ENCODE measurements around the gene NAT14. TPM values are rescaled to one million over a fixed set of nuclear protein-coding genes. Genes with fewer than 3 reads are reported as not detected.

Gene NAT14
- total RNA-seq, 1 donor from 2014 or later, result 14.7 TPM

DNA sequence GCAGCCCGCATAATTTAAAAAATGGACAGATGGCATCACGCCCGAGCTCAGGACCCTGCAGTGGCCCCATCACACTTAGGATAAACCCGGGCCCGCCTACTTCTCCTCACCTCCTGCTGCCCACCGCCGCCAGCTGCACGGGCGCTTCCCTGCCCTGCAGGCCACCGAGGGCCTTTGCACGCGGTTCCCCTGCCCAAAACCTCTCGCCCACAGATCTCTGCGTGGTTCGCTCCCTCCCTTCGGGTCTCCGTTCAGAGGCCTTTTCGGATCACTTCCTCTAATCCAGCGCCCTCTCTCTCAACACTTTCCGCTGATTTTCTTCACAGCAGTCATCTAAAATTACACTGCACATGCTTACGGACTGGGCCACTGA is 43.7 kb upstream of the NAT14 start:
- Histone ChIP-seq H3K36me3 (no peaks in the 10 kb centered on the region), H3K9me3 (no peaks in the 10 kb centered on the region), H3K27ac (no peak overlapping the region), H3K27me3 (peaks cover 56% of the 10 kb centered on the region), H3K4me1 (peaks cover 3% of the 10 kb centered on the region), H3K4me3 (no peak overlapping the region)
- TF ChIP-seq, protein P1, sequence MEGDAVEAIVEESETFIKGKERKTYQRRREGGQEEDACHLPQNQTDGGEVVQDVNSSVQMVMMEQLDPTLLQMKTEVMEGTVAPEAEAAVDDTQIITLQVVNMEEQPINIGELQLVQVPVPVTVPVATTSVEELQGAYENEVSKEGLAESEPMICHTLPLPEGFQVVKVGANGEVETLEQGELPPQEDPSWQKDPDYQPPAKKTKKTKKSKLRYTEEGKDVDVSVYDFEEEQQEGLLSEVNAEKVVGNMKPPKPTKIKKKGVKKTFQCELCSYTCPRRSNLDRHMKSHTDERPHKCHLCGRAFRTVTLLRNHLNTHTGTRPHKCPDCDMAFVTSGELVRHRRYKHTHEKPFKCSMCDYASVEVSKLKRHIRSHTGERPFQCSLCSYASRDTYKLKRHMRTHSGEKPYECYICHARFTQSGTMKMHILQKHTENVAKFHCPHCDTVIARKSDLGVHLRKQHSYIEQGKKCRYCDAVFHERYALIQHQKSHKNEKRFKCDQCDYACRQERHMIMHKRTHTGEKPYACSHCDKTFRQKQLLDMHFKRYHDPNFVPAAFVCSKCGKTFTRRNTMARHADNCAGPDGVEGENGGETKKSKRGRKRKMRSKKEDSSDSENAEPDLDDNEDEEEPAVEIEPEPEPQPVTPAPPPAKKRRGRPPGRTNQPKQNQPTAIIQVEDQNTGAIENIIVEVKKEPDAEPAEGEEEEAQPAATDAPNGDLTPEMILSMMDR (IDR thresholded peaks at IDR 0.05), result no peak
- intact Hi-C loops (cut with DNase I), result no loop called here
- ATAC-seq (no peak), DNase-seq (no peak)

DNA sequence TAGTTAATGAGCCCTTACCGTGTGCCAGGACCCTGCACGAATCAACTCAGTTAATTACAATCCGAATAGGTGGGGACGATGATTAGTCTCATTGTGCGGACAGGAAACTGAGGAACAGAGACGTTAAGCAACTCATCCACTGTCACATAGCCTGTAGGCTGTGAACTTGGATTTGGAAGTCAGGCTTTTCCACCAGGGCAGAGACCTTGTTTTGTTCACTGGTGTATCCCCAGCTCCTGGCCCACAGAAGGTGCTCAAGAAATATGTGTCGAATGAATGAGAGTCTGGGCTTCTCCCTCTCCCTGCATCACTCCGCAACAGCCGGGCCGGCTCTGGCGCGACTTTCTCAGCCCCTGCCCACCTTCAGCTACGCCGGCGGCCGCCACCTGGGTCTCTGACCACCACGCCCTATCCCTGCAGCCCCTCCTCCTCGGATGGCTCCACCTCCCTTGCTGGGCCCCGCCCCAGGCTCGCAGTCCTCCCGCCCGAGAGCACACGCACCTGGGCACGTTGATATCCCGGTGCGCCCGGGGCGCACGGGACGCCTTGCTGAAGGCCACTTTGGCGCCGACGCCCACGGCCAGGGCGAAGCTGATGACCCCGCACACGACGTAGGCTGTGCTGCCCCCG is 43.2 kb upstream of the NAT14 start:
- H3K27me3 ChIP-seq, result peaks cover 56% of the 10 kb centered on the region
- TF ChIP-seq, protein P1 (IDR thresholded peaks at IDR 0.05), result no peak
- H3K9me3 ChIP-seq, result no peaks in the 10 kb centered on the region
- intact Hi-C loops (cut with DNase I), result no loop called here
- H3K4me1 ChIP-seq, result peaks cover 3% of the 10 kb centered on the region
- H3K4me3 ChIP-seq, result no peak overlapping the region
- DNase-seq (no peak), ATAC-seq (no peak)
- H3K36me3 ChIP-seq, result no peaks in the 10 kb centered on the region
- no peak overlapping the region for H3K27ac ChIP-seq

DNA sequence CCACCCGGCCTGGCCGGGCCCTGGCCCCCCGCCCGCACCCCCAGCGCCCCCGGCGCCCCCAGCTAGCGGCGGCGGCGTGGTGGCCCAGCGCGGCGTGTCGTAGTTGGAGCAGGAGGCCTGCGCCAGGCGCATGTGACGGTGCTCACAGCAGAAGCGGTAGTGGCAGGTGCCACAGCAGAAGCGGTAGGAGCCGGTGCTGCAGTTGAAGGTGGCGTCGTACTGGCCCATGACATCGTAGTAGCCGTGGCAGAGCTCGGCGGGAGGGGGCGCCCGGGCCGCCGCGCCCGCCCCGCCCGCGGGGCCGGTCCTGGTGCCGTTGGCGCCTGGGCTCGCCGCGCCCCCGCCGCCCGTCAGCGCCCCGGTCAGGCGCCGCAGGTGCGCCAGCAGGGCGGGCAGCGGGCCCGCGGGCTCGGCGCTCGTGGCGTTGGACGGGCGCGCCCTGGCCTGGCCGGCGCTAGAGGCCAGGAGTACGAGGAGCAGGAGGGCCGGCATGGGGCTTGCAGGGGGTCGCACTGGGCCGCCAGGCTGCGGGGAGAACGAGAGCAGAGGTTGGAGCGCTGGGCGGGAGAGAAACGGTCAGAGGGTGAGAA is 42.5 kb upstream of the NAT14 start:
- DNase-seq (no peak), ATAC-seq (no peak)
- TF ChIP-seq, protein P1 (IDR thresholded peaks at IDR 0.05), result no peak
- Histone ChIP-seq H3K4me3 (no peak overlapping the region), H3K27me3 (peaks cover 56% of the 10 kb centered on the region), H3K36me3 (no peaks in the 10 kb centered on the region), H3K4me1 (peaks cover 3% of the 10 kb centered on the region), H3K27ac (no peak overlapping the region), H3K9me3 (no peaks in the 10 kb centered on the region)
- intact Hi-C loops (cut with DNase I), result no loop called here

GRCh38 chr19:55443045-55443823 is 41.8 kb upstream of the NAT14 start, which contains the start of gene SHISA7:
SHISA7 (minus strand) TSS chr19:55443300; CDS start chr19:55442863, 437 bp downstream.
- H3K4me3 ChIP-seq, result no peak within 1 kb of the TSS
- peaks cover 56% of the 10 kb centered on the region for H3K27me3 ChIP-seq
- DNase-seq (no peak), ATAC-seq (no peak)
- peaks cover 3% of the 10 kb centered on the region for H3K4me1 ChIP-seq
- no peaks in the 10 kb centered on the region for H3K9me3 ChIP-seq
- intact Hi-C loops (cut with DNase I), result no loop called here
- no peaks in the 10 kb centered on the region for H3K36me3 ChIP-seq
- TF ChIP-seq, protein P1 (IDR thresholded peaks at IDR 0.05), result no peak
- H3K27ac ChIP-seq, result no peak within 1 kb of the TSS

- TF ChIP-seq, protein P1 (IDR thresholded peaks at IDR 0.05), result no peak
- Histone ChIP-seq H3K27me3 (peaks cover 53% of the 10 kb centered on the region), H3K36me3 (no peaks in the 10 kb centered on the region), H3K4me1 (peaks cover 3% of the 10 kb centered on the region), H3K4me3 (no peak overlapping the region), H3K27ac (no peak overlapping the region), H3K9me3 (no peaks in the 10 kb centered on the region)
- intact Hi-C loops (cut with DNase I), result no loop called here
- ATAC-seq (no peak), DNase-seq (no peak)
Observed at GRCh38 chr19:55443824-55444480, 41.0 kb upstream of the NAT14 start.

Data from upper lobe of right lung (tissue), 1 donor.